ENCODE measurements around the gene CCM2.
"Not testable (repeated sequence)": the region's sequence is repeated elsewhere in the genome, so short reads cannot be mapped to it uniquely, and the experiment has no call there.

CCM2 gene

GRCh38 chr7:44983742-44984477 is 16.1 kb upstream of the CCM2 start:
- no peak for DNase-seq

GRCh38 chr7:44984478-44984758 is 15.6 kb upstream of the CCM2 start:
- no peak for DNase-seq

- no peak for DNase-seq
Observed at GRCh38 chr7:44985033-44985695, 14.8 kb upstream of the CCM2 start.

GRCh38 chr7:44985900-44986217 is 14.1 kb upstream of the CCM2 start:
- DNase-seq: no peak

GRCh38 chr7:44986218-44987053 is 13.6 kb upstream of the CCM2 start:
- peak; percentile 96 to 98 for DNase-seq

- no peak for DNase-seq
Observed at GRCh38 chr7:44987457-44987856, 12.5 kb upstream of the CCM2 start.

GRCh38 chr7:44987996-44988395 is 12.0 kb upstream of the CCM2 start:
- DNase-seq: no peak

- DNase-seq: no peak
Observed at GRCh38 chr7:44988701-44989100, 11.3 kb upstream of the CCM2 start.

- no peak for DNase-seq
Observed at GRCh38 chr7:44989132-44989531, 10.9 kb upstream of the CCM2 start.

GRCh38 chr7:44990109-44991023 is 9.6 kb upstream of the CCM2 start:
- no peak for DNase-seq

- DNase-seq: not testable (repeated sequence)
Observed at GRCh38 chr7:44992004-44992795, 7.8 kb upstream of the CCM2 start.

GRCh38 chr7:44994877-44995554 is 5.0 kb upstream of the CCM2 start:
- DNase-seq: no peak

- DNase-seq: no peak
Observed at GRCh38 chr7:44995555-44996493, 4.2 kb upstream of the CCM2 start.

GRCh38 chr7:44998153-44998871 is 1.7 kb upstream of the CCM2 start:
- DNase-seq: no peak

GRCh38 chr7:44999245-45000092 is 532 bp upstream of the CCM2 start:
- DNase-seq: peak; percentile 99 to 100

GRCh38 chr7:45001138-45001694 is 1.2 kb downstream of the CCM2 start:
- DNase-seq: peak; percentile 47 to 70

GRCh38 chr7:45001826-45002225 is 1.8 kb downstream of the CCM2 start:
- DNase-seq: no peak

GRCh38 chr7:45003789-45004188 is 3.8 kb downstream of the CCM2 start:
- no peak for DNase-seq

Data from NCI-H2081 (cell line).